CD14-positive monocyte (primary cell): ENCODE data around the gene CEP55. TPM values are rescaled to one million over a fixed set of nuclear protein-coding genes. Genes with fewer than 3 reads are reported as not detected.
A peak's percentile ranks its signal among the peaks of the same experiment; 100 is the strongest.

Experiments
- DNase-seq, 3 donors: peaks; one replicate each; pipeline ENCODE4 v3.0.0-alpha.2; 2011 to 2022
- H2AFZ ChIP-seq: 2 replicates; pipeline ENCODE4 v1.6.0; 2012; ENCODE audit warnings: mild to moderate bottlenecking, low read depth, low read length, inconsistent platforms; ENCODE audit not compliant: insufficient read depth, poor library complexity, severe bottlenecking
- H3K27ac ChIP-seq, 2 donors: 1 replicate in 1 of 2; 2 replicates in 1 of 2; pipeline ENCODE4 v1.5.1; 2012 to 2013; ENCODE audit warnings: low read length in 2 of 2, control low read depth in 1 of 2, inconsistent platforms in 1 of 2, low read depth in 1 of 2, mild to moderate bottlenecking in 1 of 2
- H3K27me3 ChIP-seq, 2 donors: one replicate each; pipeline versions ENCODE4 v1.6.0 to v1.6.1; 2011 to 2013; ENCODE audit warnings: low read length in 2 of 2; ENCODE audit not compliant: control insufficient read depth in 2 of 2, insufficient read depth in 2 of 2
- H3K36me3 ChIP-seq, 2 donors: replicated peaks in 1 of 2; 1 replicate in 1 of 2; 2 replicates in 1 of 2; pipeline versions ENCODE4 v1.5.1 to v1.6.1; 2012 to 2013; ENCODE audit warnings: low read length in 2 of 2, control low read depth in 1 of 2, inconsistent platforms in 1 of 2, mild to moderate bottlenecking in 1 of 2; ENCODE audit not compliant: insufficient read depth in 2 of 2, control insufficient read depth in 1 of 2
- H3K4me1 ChIP-seq, 2 donors: 1 replicate in 1 of 2; 2 replicates in 1 of 2; pipeline versions ENCODE4 v1.5.1 to v1.6.1; 2012 to 2013; ENCODE audit warnings: low read length in 2 of 2, control low read depth in 1 of 2, inconsistent platforms in 1 of 2, mild to moderate bottlenecking in 1 of 2, moderate library complexity in 1 of 2; ENCODE audit not compliant: insufficient read depth in 2 of 2, control insufficient read depth in 1 of 2
- H3K4me2 ChIP-seq: replicated peaks from 2 replicates; pipeline ENCODE3; 2012; ENCODE audit warnings: low read length, moderate library complexity, mild to moderate bottlenecking; ENCODE audit not compliant: poor library complexity, severe bottlenecking; ENCODE audit errors: extremely low read depth
- H3K4me3 ChIP-seq, 3 experiments: fragments of 200-600 bp in 1 of 3; sonication (generic) in 1 of 3; replicated peaks in 1 of 3; 1 replicate in 2 of 3; 2 replicates in 1 of 3; pipeline ENCODE4 v1.5.1; 2011 to 2013; ENCODE audit warnings: low read length in 3 of 3, mild to moderate bottlenecking in 3 of 3, control low read depth in 2 of 3, low read depth in 2 of 3, inconsistent platforms in 1 of 3, moderate library complexity in 1 of 3
- H3K79me2 ChIP-seq: 2 replicates; pipeline ENCODE4 v1.6.0; 2012; ENCODE audit warnings: mild to moderate bottlenecking, control low read depth, inconsistent platforms, low read length, moderate library complexity; ENCODE audit not compliant: insufficient read depth
- H3K9ac ChIP-seq: 2 replicates; pipeline ENCODE4 v1.6.0; 2017; ENCODE audit warnings: low read length, mild to moderate bottlenecking; ENCODE audit not compliant: insufficient read depth, poor library complexity, severe bottlenecking
- H3K9me3 ChIP-seq, 2 donors: replicated peaks in 1 of 2; 1 replicate in 1 of 2; 2 replicates in 1 of 2; pipeline versions ENCODE4 v1.5.1 to v1.6.1; 2012 to 2013; ENCODE audit warnings: low read length in 2 of 2, control low read depth in 1 of 2; ENCODE audit not compliant: control insufficient read depth in 1 of 2, insufficient read depth in 1 of 2
- H4K20me1 ChIP-seq: 2 replicates; pipeline ENCODE4 v1.6.0; 2012; ENCODE audit warnings: mild to moderate bottlenecking, low read length, control low read depth, moderate library complexity; ENCODE audit not compliant: insufficient read depth
- H3K27ac Mint-ChIP-seq, 7 donors: one replicate each; pipeline ENCODE4 v1.8.0; 2020; ENCODE audit warnings: mild to moderate bottlenecking in 7 of 7, mixed read lengths in 7 of 7, moderate library complexity in 6 of 7, inconsistent platforms in 2 of 7
- H3K27me3 Mint-ChIP-seq, 3 donors: one replicate each; pipeline ENCODE4 v1.8.0; 2021 to 2022; ENCODE audit warnings: low read depth in 3 of 3, mild to moderate bottlenecking in 3 of 3, mixed read lengths in 3 of 3, moderate library complexity in 3 of 3, inconsistent platforms in 1 of 3
- H3K36me3 Mint-ChIP-seq, 2 donors: one replicate each; pipeline ENCODE4 v1.8.0; 2020; ENCODE audit warnings: mixed read lengths in 2 of 2, inconsistent platforms in 1 of 2, mild to moderate bottlenecking in 1 of 2
- H3K4me1 Mint-ChIP-seq: one replicate; pipeline ENCODE4 v1.8.0; 2020; ENCODE audit warnings: mild to moderate bottlenecking, mixed read lengths
- H3K4me3 Mint-ChIP-seq, 2 donors: one replicate each; pipeline ENCODE4 v1.8.0; 2020; ENCODE audit warnings: mild to moderate bottlenecking in 2 of 2, mixed read lengths in 2 of 2, moderate library complexity in 1 of 2
- H3K9me3 Mint-ChIP-seq, 7 donors: one replicate each; pipeline ENCODE4 v1.8.0; 2020 to 2022; ENCODE audit warnings: mixed read lengths in 7 of 7, mild to moderate bottlenecking in 6 of 7, moderate library complexity in 6 of 7, inconsistent platforms in 2 of 7
- WGBS: methylation state at CpG from one replicate; pipeline ENCODE4 v1.1.5; 2013; ENCODE audit warnings: missing lambda C conversion rate; ENCODE audit not compliant: insufficient coverage; 5-methylcytosine and 5-hydroxymethylcytosine counted together
- intact Hi-C, 2 donors: fragments of 100-400 bp; cut with micrococcal nuclease; formaldehyde crosslinking; loops; one replicate each; pipeline versions ENCODE4 v1.15.0 to v1.15.1; 2023
- polyA plus RNA-seq, 3 donors: library from polyadenylated mRNA; depleted of rRNA in 1 of 3; unstranded in 2 of 3; stranded (reverse) in 1 of 3; fragments of 300-500 nt in 2 of 3; fragments of >200 nt in 1 of 3; fragmentation: Illumina TruSeq in 2 of 3; gene quantifications; 1 replicate in 2 of 3; 2 replicates in 1 of 3; pipeline ENCODE4 v1.2.3, GENCODE V29; 2012 to 2021
- TF ChIP-seq, protein P1 (sequence below): fragments of 200-600 bp; IDR thresholded peaks from one replicate; pipeline ENCODE4 v1.8.0; 2022; ENCODE audit warnings: antibody characterized with exemption, mild to moderate bottlenecking

The CEP55 gene
- polyA plus RNA-seq, 3 donors: 0.05 to 0.26 TPM; not detected in 1

- Histone ChIP-seq H3K27ac (no peak overlapping the region), H3K9me3 (no peaks in the 10 kb centered on the region), H4K20me1 (no peaks in the 10 kb centered on the region), H3K9ac (no peak overlapping the region), H3K79me2 (peaks cover 66% of the 10 kb centered on the region), H3K36me3 (peaks cover 19 to 42% of the 10 kb centered on the region in 2 donors), H2AFZ (no peak overlapping the region), H3K4me3 (no peak overlapping the region), H3K27me3 (no peaks in the 10 kb centered on the region), H3K4me2 (no peak overlapping the region), H3K4me1 (peaks cover 17 to 19% of the 10 kb centered on the region in 2 donors)
- TF ChIP-seq, protein P1, sequence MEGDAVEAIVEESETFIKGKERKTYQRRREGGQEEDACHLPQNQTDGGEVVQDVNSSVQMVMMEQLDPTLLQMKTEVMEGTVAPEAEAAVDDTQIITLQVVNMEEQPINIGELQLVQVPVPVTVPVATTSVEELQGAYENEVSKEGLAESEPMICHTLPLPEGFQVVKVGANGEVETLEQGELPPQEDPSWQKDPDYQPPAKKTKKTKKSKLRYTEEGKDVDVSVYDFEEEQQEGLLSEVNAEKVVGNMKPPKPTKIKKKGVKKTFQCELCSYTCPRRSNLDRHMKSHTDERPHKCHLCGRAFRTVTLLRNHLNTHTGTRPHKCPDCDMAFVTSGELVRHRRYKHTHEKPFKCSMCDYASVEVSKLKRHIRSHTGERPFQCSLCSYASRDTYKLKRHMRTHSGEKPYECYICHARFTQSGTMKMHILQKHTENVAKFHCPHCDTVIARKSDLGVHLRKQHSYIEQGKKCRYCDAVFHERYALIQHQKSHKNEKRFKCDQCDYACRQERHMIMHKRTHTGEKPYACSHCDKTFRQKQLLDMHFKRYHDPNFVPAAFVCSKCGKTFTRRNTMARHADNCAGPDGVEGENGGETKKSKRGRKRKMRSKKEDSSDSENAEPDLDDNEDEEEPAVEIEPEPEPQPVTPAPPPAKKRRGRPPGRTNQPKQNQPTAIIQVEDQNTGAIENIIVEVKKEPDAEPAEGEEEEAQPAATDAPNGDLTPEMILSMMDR: no peak
- H3K4me3 Mint-ChIP-seq: no peak overlapping the region
- intact Hi-C loops: no loop called here
- H3K36me3 Mint-ChIP-seq: peaks cover 19 to 44% of the 10 kb centered on the region in 2 donors
- peaks cover 0 to 2% (median 0%) of the 10 kb centered on the region in 3 donors for H3K27me3 Mint-ChIP-seq
- no peak for DNase-seq
- H3K4me1 Mint-ChIP-seq: peaks cover 26% of the 10 kb centered on the region
- H3K9me3 Mint-ChIP-seq: no peaks in the 10 kb centered on the region
- H3K27ac Mint-ChIP-seq: no peak overlapping the region
Measured at GRCh38 chr10:93501650-93502049, 5.2 kb downstream of the CEP55 start.

GRCh38 chr10:93503075-93503474, 6.7 kb downstream of the CEP55 start:
- 100% methylated on average over 2 of the region's 6 CpGs for WGBS
- H3K4me2 ChIP-seq: no peak overlapping the region
- peaks cover 3 to 5% of the 10 kb centered on the region in 2 donors for H3K4me1 ChIP-seq
- peaks cover 0 to 2% (median 0%) of the 10 kb centered on the region in 3 donors for H3K27me3 Mint-ChIP-seq
- H3K4me3 Mint-ChIP-seq: no peak overlapping the region
- peaks cover 21 to 56% of the 10 kb centered on the region in 2 donors for H3K36me3 ChIP-seq
- peaks cover 27 to 58% of the 10 kb centered on the region in 2 donors for H3K36me3 Mint-ChIP-seq
- H3K9me3 Mint-ChIP-seq: no peaks in the 10 kb centered on the region
- H3K27ac Mint-ChIP-seq: no peak overlapping the region
- H3K4me3 ChIP-seq: no peak overlapping the region
- no peak overlapping the region for H2AFZ ChIP-seq
- TF ChIP-seq, protein P1: no peak
- no peaks in the 10 kb centered on the region for H4K20me1 ChIP-seq
- DNase-seq: no peak
- peaks cover 52% of the 10 kb centered on the region for H3K79me2 ChIP-seq
- H3K4me1 Mint-ChIP-seq: peaks cover 12% of the 10 kb centered on the region
- peak overlapping the region in 1 of 2 donors; percentile 23 for H3K27ac ChIP-seq
- no peak overlapping the region for H3K9ac ChIP-seq
- intact Hi-C loops: no loop called here
- no peaks in the 10 kb centered on the region for H3K27me3 ChIP-seq
- no peaks in the 10 kb centered on the region for H3K9me3 ChIP-seq
